GM12873 (cell line): Measurements from ENCODE around the gene TM7SF2.

Experiments used
- TF ChIP-seq, protein P1 (sequence below): IDR thresholded peaks from 2 replicates; pipeline ENCODE4 v1.5.1; 2012; ENCODE audit warnings: low read depth, mild to moderate bottlenecking, moderate library complexity, low read length, control low read depth; ENCODE audit not compliant: insufficient read depth; ENCODE audit errors: missing control alignments

TM7SF2 gene

DNA sequence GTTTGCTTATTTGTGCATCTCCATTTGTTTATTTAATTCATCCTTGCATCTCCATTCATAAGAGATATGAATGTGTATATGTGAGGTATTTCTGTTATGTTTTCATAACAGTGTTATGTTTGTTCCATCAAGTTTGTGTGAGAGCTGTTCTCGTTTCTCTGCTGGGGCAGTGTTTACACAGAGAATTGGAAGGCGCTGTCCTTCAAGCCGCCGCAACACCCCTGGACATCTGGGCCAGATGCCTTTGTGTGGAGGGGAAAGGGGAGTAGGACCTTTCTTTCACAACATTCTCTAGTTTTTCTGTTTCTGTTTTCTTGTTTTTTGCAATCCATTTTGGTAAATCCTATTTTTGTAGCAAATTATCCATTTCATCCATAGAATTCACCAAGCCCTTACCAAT, 7.0 kb upstream of the TM7SF2 start:
- TF ChIP-seq, protein P1, sequence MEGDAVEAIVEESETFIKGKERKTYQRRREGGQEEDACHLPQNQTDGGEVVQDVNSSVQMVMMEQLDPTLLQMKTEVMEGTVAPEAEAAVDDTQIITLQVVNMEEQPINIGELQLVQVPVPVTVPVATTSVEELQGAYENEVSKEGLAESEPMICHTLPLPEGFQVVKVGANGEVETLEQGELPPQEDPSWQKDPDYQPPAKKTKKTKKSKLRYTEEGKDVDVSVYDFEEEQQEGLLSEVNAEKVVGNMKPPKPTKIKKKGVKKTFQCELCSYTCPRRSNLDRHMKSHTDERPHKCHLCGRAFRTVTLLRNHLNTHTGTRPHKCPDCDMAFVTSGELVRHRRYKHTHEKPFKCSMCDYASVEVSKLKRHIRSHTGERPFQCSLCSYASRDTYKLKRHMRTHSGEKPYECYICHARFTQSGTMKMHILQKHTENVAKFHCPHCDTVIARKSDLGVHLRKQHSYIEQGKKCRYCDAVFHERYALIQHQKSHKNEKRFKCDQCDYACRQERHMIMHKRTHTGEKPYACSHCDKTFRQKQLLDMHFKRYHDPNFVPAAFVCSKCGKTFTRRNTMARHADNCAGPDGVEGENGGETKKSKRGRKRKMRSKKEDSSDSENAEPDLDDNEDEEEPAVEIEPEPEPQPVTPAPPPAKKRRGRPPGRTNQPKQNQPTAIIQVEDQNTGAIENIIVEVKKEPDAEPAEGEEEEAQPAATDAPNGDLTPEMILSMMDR: no peak

DNA sequence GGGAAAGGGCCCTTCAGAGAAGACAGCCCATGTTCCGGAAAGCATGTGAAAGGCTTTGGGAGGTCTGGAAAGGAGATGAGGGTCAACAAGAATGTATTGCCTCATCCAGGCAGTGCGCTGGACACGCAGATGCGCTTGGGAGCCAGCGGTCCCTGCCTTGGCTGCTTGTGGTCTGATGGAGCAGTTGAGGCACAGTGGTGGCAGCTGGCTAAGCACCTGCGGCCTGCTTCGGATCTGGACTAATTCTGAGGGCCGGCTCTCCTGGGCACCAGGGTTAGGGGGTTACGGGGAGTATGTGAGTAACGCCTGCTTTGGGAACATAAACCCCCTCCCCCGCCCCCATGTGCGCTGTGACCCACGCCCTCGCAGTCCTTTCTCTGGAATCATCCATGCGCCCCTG, 4.6 kb upstream of the TM7SF2 start:
- TF ChIP-seq, protein P1: no peak

GRCh38 chr11:65107751-65108468, 3.8 kb upstream of the TM7SF2 start:
- TF ChIP-seq, protein P1: no peak

GRCh38 chr11:65108469-65109123, 3.1 kb upstream of the TM7SF2 start:
- TF ChIP-seq, protein P1: no peak

DNA sequence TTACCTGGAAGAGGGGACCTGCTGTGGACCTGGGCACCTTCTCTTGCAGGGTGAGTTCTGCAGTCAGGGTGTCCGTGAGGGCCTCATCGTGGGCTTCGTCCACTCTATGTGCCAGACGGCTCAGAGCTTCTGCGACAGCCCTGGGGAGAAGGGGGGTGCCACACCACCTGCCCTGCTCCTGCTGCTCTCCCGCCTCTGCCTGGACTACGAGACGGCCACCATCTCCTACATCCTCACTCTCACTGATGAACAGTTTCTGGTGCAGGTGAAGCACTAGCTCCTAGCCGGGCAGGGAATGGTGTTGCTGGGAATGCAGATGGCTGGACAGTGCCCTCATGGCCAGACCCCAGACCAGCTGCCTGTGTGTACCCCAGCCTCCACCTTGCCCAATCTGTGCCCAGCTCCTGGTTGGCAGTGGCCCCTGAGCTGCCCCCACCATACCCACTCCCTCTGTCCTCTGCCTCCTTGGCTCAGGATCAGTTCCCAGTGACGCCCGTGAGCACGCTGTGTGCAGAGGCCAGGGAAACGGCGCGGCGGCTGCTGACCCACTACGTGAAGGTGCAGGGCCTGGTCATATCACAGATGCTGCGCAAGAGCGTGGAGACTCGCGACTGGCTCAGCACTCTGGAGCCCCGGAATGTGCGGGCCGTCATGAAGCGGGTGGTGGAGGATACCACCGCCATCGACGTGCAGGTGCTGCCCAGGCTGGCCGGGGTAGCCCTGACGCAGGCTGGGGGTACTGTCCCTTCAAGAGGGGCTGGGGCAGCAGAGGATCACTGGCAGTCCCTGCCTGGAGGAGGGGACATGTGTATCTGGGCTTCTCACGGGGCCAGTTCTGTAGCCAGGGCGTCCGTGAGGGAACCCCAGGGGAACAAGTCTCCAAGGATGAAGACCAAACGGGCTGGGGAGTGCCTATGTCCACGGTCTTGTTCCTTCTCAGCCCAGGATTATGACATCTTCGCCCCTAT, 2.2 kb upstream of the TM7SF2 start:
- TF ChIP-seq, protein P1: no peak

DNA sequence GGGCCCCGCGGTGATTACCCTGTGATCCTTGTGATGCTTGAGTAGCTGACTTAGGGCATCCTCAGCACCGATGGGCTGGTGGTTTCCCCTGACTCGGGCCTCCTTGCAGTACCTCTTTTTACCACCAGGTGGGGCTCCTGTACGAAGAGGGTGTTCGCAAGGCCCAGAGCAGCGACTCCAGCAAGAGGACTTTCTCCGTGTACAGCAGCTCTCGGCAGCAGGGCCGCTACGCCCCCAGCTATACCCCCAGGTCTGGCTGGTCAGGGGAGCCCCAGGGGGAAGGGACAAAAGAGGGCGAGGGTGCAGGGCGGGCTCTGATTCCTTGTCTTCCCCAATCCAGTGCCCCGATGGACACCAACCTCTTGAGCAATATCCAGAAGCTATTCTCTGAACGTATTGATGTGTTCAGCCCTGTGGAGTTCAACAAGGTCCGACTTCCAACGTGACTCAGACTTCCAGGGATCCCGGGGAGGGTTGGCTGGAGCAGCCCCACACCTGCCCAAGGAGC, 1.3 kb upstream of the TM7SF2 start:
- TF ChIP-seq, protein P1: peak; percentile 98
